Epithelial cell of proximal tubule (primary cell): ENCODE data around the gene HOXA7. TPM values are rescaled to one million over a fixed set of nuclear protein-coding genes. Genes with fewer than 3 reads are reported as not detected.

Experiments used
- DNase-seq: peaks from one replicate; pipeline ENCODE4 v3.0.0-alpha.2; 2011; ENCODE audit warnings: low read depth
- H3K4me3 ChIP-seq: 2 replicates; pipeline ENCODE4 v1.5.1; 2011; ENCODE audit warnings: low read depth, mild to moderate bottlenecking, low read length
- CTCF ChIP-seq: conservative IDR thresholded peaks from 2 replicates; pipeline ENCODE4 v1.5.1; 2012; ENCODE audit warnings: low read depth, mild to moderate bottlenecking, low read length
- total RNA-seq: library from RNA; depleted of rRNA; stranded (reverse); fragments of >200 nt; gene quantifications from 2 replicates; pipeline ENCODE4 v1.2.3, GENCODE V29; 2015

Gene HOXA7
- total RNA-seq, 1 donor from 2014 or later, result 21.4 TPM

- TF ChIP-seq CTCF, result no peak
- H3K4me3 ChIP-seq, result peak overlapping the region; percentile 72
- no peak for DNase-seq
Observed at GRCh38 chr7:27184337-27185012, 28.0 kb upstream of the HOXA7 start.

GRCh38 chr7:27183682-27184336 is 27.3 kb upstream of the HOXA7 start:
- DNase-seq, result no peak
- no peak for TF ChIP-seq CTCF
- H3K4me3 ChIP-seq, result peak overlapping the region; percentile 72

GRCh38 chr7:27182861-27183681 is 26.6 kb upstream of the HOXA7 start:
- H3K4me3 ChIP-seq, result peak overlapping the region; percentile 72
- no peak for DNase-seq
- TF ChIP-seq CTCF, result no peak

GRCh38 chr7:27182285-27182841 is 25.9 kb upstream of the HOXA7 start:
- H3K4me3 ChIP-seq, result no peak overlapping the region
- no peak for TF ChIP-seq CTCF
- DNase-seq, result no peak

GRCh38 chr7:27181795-27182275 is 25.4 kb upstream of the HOXA7 start:
- TF ChIP-seq CTCF, result no peak
- no peak overlapping the region for H3K4me3 ChIP-seq
- no peak for DNase-seq

- H3K4me3 ChIP-seq, result no peak overlapping the region
- no peak for TF ChIP-seq CTCF
- no peak for DNase-seq
Observed at GRCh38 chr7:27180431-27181420, 24.3 kb upstream of the HOXA7 start.
